GM12892 (cell line): ENCODE results near the gene USP38. TPM values are rescaled to one million over a fixed set of nuclear protein-coding genes. Genes with fewer than 3 reads are reported as not detected.
"Not testable (repeated sequence)": the region's sequence is repeated elsewhere in the genome, so short reads cannot be mapped to it uniquely, and the experiment has no call there.

ENCODE experiments used
- DNase-seq: peaks from one replicate; pipeline ENCODE4 v3.0.0; 2011; ENCODE audit not compliant: insufficient read length
- FAIRE-seq: peaks from 2 replicates; lab custom pipeline; 2011; peaks lifted over from hg19 to GRCh38; lab: Jason Lieb, UNC
- POLR2A ChIP-seq: IDR thresholded peaks from 2 replicates; pipeline ENCODE4 v1.6.1; 2011; ENCODE audit warnings: low read depth, low read length, control low read depth
- POLR2AphosphoS5 ChIP-seq: IDR thresholded peaks from 2 replicates; pipeline ENCODE4 v1.6.1; 2011; ENCODE audit warnings: low read depth, low read length, control low read depth
- TAF1 ChIP-seq: IDR thresholded peaks from 2 replicates; pipeline ENCODE4 v1.6.1; 2011; ENCODE audit warnings: low read depth, mild to moderate bottlenecking, control low read depth, low read length, borderline replicate concordance
- polyA plus RNA-seq: library from polyadenylated mRNA; unstranded; fragments of >200 nt; gene quantifications from one replicate; pipeline ENCODE4 v1.2.1, GENCODE V29; 2012; ENCODE audit warnings: missing spikeins, inconsistent platforms; ENCODE audit not compliant: missing spikeins

The USP38 gene, protein sequence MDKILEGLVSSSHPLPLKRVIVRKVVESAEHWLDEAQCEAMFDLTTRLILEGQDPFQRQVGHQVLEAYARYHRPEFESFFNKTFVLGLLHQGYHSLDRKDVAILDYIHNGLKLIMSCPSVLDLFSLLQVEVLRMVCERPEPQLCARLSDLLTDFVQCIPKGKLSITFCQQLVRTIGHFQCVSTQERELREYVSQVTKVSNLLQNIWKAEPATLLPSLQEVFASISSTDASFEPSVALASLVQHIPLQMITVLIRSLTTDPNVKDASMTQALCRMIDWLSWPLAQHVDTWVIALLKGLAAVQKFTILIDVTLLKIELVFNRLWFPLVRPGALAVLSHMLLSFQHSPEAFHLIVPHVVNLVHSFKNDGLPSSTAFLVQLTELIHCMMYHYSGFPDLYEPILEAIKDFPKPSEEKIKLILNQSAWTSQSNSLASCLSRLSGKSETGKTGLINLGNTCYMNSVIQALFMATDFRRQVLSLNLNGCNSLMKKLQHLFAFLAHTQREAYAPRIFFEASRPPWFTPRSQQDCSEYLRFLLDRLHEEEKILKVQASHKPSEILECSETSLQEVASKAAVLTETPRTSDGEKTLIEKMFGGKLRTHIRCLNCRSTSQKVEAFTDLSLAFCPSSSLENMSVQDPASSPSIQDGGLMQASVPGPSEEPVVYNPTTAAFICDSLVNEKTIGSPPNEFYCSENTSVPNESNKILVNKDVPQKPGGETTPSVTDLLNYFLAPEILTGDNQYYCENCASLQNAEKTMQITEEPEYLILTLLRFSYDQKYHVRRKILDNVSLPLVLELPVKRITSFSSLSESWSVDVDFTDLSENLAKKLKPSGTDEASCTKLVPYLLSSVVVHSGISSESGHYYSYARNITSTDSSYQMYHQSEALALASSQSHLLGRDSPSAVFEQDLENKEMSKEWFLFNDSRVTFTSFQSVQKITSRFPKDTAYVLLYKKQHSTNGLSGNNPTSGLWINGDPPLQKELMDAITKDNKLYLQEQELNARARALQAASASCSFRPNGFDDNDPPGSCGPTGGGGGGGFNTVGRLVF
- polyA plus RNA-seq = 8.9 TPM

DNA sequence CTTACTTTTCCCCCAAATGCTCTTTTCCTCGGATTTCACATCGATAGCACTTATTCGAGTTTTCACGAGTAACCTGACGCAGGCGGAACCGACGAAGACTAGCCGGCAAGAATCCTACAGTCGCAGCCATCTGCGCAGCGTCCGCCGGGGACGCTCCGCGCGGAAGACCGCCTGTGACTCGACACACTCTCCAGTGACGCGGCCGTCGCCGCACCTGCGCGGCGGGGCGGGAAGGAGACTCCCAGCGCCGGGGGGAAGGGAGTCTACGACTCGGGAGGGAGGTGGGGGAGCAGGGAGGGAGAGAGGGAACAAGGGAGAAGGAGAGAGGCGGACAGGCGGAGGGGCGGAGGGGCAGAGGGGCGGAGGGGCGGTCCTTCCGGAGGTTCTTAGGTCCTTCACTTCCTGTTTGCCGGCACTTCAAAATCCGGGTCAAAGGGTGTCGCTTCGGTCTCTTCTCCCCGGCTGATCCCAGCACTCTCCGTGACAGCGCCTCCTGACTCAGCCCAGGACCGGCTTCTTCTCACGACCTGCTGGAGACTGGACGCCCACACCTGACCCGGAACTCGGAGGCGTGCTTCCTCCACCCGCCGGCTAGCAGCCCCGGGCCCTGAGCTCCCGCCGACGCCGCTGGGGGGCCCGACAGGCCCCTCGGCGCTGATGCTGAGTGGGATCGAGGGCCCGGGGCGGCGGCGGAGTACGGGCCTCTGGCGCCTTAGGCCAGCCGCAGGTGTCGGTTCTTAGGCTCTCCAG lies at the start of gene USP38:
TSS of gene USP38 (plus strand) at position 415 of the 750 bp plus-strand sequence. CDS start 534 bp downstream, outside the sequence.
- TF ChIP-seq POLR2A (peak; percentile 83), POLR2AphosphoS5 (peak; percentile 85), TAF1 (peak; percentile 86)
- DNase-seq (peak; percentile 52), FAIRE-seq (peak; percentile 93)

DNA sequence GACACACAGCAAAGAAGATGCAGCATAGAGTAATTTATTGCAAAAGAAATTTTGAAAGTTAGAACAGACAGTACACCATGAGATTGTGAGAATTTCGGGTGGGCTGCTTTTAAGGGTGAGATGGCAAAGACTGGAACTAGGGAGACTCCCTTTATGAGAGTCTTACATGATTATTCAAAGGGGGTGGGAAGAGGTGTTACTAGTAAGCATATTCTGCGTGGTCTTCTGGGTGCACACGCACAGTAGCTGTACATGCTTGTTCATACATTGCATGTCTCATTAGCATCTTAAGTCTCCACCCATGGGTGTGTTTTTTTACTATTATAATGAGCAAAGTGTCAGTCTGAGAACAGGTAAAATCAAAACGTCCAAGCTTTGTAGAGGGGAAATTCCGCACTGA lies 49.4 kb upstream of the USP38 start:
- no peak for FAIRE-seq
- no peak for TF ChIP-seq TAF1
- TF ChIP-seq POLR2AphosphoS5 = no peak
- TF ChIP-seq POLR2A = no peak
- no peak for DNase-seq

DNA sequence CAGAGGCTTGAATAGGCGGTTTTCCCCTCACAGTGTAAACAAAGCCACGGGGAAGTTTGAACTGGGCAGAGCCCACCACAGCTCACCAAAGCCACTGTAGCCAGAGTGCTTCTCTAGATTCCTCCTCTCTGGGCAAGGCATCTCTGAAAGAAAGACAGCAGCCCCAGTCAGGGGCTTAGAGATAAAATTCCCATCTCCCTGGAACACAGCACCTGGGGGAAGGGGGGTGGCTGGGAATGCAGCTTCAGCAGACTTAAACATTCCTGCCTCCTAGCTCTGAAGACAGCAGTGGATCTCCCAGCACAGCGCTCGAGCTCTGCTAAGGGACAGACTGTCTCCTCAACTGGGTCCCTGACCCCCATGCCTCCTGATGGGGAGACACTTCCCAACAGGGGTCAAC lies 44.0 kb upstream of the USP38 start:
- no peak for TF ChIP-seq TAF1
- no peak for TF ChIP-seq POLR2AphosphoS5
- no peak for TF ChIP-seq POLR2A
- FAIRE-seq (no peak), DNase-seq (no peak)

DNA sequence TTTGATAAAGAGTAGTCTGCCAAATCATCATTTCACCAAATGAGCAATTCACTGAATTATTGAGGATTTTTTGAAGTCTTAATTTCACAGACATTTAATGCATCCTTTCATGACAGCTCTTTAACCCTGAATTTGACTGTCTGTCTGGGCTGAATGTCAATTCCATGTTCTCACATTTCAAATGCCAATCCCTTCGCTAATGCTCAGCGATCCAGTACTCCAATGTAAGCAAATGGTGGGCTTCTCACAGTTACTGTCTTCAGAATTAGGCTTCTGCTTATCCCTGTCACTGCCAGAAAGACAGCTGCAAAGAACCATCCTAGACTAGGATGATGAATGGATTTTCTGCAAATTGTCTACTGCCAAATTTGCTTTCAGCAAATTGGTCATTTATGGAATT lies 36.2 kb upstream of the USP38 start:
- DNase-seq (no peak), FAIRE-seq (no peak)
- TF ChIP-seq TAF1 = no peak
- TF ChIP-seq POLR2AphosphoS5 = no peak
- no peak for TF ChIP-seq POLR2A

DNA sequence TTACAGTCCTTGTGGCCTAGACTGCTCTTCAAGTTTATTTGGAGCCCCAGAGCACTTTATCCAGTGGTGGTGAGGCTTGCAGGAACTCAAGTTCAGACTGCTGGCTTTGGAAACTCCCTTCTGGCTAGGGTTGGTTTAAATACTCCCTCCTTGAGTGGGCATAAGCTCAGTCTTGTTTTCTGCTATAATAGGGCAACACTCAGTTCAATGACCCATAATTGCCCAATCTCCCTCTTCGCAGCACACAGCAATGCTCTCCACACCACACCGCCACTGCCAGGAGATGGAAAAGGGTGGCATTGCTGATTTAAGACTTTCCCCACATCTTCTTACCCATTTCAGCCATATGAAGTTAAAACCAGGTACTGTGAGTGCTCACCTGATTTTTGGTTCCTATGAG lies 27.9 kb upstream of the USP38 start:
- FAIRE-seq (no peak), DNase-seq (no peak)
- TF ChIP-seq POLR2AphosphoS5 = no peak
- TF ChIP-seq POLR2A = no peak
- TF ChIP-seq TAF1 = no peak

DNA sequence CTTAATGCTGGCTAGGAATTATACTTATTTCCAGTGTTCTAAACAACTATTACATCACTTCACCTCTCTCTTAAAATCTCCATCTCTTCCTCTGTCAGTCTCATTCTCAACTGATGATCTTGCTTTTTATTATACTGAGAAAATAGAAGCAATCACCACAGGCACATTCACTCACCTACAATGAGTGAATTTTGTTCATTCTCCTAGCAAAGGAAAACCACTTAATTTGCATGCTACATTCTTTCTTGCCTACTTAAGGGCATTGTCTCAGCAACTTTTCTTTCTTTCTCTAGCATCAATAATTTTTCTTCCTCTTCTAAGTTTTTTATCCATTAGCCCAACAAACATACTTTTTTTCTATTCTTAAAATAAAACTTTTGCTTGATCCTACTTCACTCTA lies 21.1 kb upstream of the USP38 start:
- FAIRE-seq (no peak), DNase-seq (no peak)

DNA sequence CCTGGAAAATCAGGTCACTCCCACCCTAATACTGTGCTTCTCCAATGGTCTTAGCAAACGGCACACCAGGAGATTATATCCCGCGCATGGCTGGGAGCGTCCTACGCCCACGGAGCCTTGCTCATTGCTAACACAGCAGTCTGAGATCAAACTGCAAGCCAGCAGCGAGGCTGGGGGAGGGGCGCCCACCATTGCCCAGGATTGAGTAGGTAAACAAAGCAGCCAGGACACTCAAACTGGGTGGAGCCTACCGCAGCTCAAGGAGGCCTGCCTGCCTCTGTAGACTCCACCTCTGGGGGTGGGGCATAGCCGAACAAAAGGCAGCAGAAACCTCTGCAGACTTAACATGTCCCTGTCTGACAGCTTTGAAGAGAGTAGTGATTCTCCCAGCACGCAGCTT lies 18.0 kb upstream of the USP38 start:
- not testable (repeated sequence) for FAIRE-seq, DNase-seq

More for the DNA sequence above, 21.1 kb upstream of the USP38 start:
- TF ChIP-seq POLR2A (no peak), TAF1 (no peak), POLR2AphosphoS5 (no peak)

DNA sequence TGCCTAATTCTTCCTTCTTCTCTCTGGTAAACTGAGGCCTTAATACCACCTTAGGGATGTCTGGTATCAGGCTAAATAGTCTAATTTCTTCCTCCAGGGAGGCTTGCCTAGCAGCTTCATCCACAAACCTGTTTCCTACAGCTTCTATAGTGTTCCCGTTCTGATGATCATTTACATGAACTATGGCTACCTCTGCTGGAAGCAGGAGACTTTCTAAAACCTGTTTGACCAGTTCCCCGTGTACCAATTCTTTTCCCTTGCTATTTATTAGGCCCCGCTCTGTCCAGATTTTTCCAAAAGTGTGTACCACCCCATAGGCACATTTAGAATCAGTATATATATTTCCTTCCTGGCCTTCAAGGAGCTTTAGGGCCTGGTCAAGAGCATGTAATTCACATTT lies 5.8 kb upstream of the USP38 start:
- FAIRE-seq = no peak
- no peak for DNase-seq
- TF ChIP-seq POLR2A (no peak), TAF1 (no peak), POLR2AphosphoS5 (no peak)

DNA sequence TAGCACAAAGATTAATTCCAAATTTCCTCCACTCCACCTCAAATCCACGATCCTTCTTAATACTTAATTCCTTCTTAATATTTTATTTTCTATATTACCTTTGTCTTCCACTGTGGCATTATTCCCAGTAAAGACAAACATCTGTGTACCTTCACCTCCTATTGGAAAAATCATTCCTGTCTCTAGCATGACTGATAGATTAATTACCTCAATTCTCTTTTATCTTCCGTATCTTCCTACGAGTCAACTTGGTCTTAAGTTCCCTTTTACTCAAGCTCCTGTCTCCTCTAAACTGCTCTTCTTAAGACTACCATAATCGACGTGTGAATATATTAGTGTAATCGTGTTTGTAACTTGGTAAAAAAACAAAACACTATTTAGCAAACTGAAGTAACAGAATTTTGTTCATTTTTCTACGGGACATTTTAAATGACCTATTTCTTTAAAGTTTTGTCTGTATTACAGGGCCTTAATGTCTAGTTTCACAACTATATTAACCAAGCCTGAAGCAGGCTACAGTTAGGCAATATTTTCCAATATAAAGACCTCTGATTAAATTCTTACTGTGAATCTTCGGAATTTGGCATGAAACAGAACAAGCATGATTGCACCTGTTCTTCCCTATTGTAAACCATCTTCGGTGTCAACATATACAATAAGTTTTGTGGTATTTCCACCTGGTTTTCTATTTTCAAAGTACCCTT lies 1.1 kb upstream of the USP38 start:
- DNase-seq = no peak
- TF ChIP-seq POLR2AphosphoS5 (no peak), TAF1 (no peak)

DNA sequence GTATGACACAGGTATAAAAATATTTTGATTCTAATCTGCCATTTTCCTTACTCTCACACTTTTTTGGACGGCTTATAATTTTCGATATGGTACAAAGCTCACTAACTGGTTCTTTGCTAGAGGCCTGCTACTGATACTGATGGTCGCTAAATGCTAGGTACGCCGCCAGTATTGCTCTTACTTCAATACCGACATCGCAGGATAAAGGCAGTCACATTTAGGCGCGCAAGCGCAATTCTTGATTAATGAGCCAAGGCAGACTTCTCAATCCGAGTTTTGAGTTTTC lies 557 bp upstream of the USP38 start:
- TF ChIP-seq POLR2A = no peak
- TF ChIP-seq TAF1 = no peak
- TF ChIP-seq POLR2AphosphoS5 = no peak
- DNase-seq = no peak
- FAIRE-seq = no peak

More for the DNA sequence above, 1.1 kb upstream of the USP38 start:
- no peak for FAIRE-seq
